Astrocyte of the hippocampus (primary cell): ENCODE results near the gene ABLIM3.

Experiments used
- DNase-seq: peaks from one replicate; pipeline ENCODE4 v3.0.0; 2011; ENCODE audit warnings: low read depth, low spot score

ABLIM3 gene

GRCh38 chr5:149141224-149141956 is at the start of gene ABLIM3:
Gene ABLIM3, plus strand, starts transcription at chr5:149141493. Its CDS starts 603 bp downstream, at chr5:149142096.
- DNase-seq: peak; percentile 84

DNA sequence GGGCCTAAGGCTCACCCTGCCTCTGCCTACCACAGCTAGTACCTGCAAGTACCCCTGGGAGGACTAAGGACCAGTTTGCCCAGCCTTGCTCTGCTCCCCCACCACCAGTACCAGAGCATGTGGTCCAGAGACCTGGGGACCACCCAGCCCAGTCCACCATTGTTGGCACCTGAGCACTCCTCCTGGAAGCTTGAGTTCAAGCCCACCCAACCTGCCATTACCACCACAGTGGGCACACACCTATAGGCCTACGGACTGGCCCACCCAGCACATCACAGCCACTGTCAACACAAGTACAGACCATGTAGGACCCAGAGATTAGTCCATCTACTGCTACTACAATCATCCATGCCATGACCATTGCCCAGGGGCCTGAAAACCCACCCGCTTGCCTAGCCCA is 47.7 kb upstream of the ABLIM3 start:
- DNase-seq: no peak

DNA sequence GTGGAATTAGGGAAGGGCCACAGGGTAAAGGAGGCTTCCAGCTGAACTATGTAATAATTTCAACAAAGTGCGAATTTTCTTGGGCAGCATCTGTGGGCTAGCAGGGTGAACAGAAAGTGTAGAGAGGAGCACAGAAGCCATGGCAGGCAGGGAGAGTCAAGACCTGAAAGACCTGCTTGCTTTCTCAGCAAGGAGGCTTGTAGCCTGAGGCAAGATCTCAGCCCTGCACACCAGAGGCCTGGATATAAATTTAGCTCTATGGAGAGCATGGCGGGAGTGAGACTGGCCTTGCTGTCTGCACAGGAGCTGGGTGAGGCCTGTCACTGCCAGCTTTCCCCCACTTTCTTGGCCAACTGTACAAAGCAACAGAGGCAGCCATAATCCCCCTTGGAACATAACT is 46.3 kb upstream of the ABLIM3 start:
- DNase-seq: no peak

- DNase-seq: no peak
Measured at GRCh38 chr5:149099920-149100319, 41.4 kb upstream of the ABLIM3 start.

- DNase-seq: no peak
Measured at GRCh38 chr5:149100331-149100730, 41.0 kb upstream of the ABLIM3 start.

DNA sequence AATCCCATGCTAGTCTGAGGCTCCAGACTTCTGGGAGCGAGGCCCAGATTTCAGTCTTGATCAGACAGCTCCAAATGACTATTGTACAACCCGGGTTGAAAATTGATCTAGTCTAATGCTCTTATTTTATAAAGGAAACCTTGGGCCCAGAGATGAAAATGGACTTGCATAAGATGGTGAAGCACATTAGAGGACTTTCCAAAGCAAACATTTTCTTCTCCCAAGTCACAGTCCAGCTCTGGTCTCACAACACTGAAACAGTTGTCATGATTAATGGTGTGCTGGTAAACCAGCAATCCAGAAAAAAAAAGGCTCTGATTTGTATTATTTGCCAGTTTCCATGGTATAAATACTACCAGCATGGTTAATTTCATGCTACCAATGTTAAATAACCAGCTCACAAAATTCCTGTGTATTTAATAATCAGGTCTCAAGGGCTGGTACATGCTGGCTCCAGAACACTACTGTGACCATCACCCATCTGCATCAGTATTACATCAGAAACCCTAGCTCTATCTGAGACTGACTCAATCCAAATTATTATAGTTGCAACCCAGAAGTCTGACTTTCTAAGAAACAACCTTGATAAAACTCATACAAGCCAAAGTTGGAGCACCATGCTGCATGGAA is 32.5 kb upstream of the ABLIM3 start:
- DNase-seq: no peak

GRCh38 chr5:149110406-149110805 is 30.9 kb upstream of the ABLIM3 start:
- DNase-seq: no peak

GRCh38 chr5:149113669-149114068 is 27.6 kb upstream of the ABLIM3 start:
- peak; percentile 46 for DNase-seq

DNA sequence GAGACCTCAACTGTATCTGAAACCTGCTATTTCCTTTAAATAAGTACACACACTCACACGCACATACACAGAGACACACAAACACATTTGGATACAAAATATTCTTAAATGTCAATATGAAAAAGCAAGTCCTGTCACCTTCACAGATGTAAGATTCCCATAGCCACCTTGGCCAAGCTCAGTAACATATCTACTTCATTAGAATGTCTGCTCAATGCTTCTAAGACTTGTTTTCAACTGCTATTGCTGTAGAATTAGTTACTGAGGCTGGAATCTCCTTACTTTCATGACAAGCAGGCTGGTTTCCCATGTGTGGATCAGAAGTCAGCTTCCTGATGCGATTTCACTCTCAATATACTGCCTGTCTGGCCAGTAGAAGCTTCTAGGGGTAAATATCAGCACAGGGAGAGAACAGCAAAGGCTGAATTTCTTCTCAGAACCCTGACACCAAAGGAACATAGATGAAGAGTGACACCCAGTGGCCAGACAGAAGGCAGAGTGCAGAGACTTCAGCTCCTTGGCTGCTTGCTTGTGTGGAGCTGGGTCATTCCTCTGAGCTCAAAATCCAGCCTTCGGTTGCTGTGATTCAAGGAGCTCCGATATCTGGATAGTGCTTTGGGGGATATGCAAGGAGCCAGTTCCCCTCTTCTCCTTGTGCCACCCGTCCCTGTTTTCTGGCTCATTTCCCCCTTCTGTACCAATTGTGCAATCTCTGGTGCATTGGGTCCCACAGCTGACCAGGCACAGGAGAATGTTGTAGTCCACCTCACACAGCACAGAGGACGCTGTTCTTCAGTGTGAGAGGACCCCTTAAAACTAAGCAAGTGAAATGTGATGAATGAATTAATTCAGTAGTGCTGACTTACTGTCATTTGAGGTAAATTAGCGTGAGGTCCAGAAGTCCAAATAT is 26.6 kb upstream of the ABLIM3 start:
- peak; percentile 89 for DNase-seq

DNA sequence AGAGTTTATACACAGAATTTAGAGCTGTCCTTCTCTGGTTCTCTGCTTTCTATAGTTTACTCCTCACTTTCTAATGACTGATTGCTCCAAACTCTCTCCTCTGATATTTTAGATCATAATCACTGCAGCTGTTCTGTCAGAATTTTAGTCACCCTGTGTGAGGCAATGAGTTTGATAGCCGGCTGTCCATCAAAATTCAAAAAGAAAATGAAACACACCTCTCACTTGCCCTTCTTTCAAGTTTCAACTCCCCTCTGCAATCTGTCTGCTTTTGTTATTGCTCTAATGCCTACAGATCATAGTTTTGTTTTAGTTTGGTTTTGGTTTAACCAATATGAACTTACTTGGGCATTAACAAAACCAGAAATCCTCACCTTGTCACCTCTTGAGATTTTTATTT is 23.3 kb upstream of the ABLIM3 start:
- DNase-seq: no peak

DNA sequence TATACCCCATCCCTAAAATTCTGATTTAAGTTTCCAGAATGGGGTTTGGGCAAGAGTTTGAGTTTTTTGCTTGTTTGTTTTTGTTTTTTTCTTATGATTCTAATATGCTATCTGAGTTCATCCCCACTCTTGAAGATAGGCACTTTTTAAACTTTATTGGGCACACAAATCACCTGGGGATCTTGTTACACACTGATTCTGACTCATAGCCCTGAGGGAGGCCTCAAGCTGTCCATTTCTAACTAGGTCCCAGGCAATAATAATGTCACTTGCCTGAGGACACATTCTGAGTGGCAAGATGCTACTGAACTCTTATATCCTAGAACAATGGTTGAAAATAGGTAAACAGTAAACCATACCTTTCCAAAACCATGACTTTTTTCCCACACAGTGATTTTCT is 22.8 kb upstream of the ABLIM3 start:
- DNase-seq: no peak

DNA sequence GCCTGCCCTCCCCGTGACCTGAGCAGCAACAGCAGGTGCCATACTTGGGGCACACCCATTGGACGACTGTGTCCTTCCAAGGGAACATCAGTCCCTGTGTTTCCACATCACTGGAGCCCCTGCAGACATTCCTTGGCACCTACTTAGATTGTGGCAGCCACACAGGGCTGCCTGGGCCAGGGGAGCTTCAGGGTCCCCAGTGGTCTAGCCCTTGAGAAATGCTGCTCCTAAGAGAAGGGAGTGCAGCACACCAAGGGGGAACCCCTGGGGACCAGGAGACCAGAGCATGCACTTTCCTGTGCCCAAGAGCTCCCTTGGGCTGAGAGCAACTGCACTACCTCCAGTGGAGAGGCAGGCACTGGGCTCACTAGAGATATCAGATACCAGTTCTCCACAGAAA is 20.1 kb upstream of the ABLIM3 start:
- DNase-seq: no peak

DNA sequence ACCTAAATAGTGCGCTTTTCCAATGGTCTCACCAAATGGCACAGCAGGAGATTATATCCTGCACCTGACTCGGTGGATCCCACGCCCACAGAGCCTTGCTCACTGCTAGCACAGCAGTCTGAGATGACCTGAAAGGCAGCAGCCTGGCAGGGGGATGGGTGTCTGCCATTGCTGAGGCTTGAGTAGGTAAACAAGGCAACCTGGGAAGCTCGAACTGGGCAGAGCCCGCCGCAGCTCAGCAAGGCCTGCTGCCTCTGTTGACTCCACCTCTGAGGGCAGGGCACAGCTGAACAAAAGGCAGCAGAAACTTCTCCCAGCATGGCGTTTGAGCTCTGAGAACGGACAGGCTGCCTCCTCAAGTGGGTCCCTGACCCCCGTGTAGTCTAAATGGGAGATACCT is 18.1 kb upstream of the ABLIM3 start:
- DNase-seq: no peak

- peak; percentile 32 for DNase-seq
Measured at GRCh38 chr5:149125386-149125891, 15.9 kb upstream of the ABLIM3 start.

DNA sequence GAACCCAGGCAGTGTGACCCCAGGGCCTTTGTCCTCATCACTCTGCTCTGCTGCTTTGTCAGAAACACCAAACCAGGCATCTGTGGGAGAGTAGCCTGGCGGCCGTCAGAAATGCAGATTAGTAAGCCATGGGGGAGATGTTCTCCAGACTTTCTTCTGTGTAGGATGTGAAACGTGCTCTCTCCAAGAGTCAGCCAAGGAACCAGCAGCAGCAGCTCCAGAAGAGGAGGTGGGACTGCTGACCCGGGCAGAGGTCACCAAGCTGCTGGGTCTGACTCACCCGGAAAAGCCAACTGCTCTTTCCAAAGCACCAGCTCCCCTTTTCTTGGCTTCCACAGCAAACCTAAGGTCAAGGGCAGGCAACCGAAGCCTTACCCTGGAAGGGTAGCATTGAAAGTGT is 14.4 kb upstream of the ABLIM3 start:
- no peak for DNase-seq

- DNase-seq: no peak
Measured at GRCh38 chr5:149127394-149127955, 13.8 kb upstream of the ABLIM3 start.

GRCh38 chr5:149128023-149128875 is 13.0 kb upstream of the ABLIM3 start:
- peak; percentile 56 for DNase-seq

DNA sequence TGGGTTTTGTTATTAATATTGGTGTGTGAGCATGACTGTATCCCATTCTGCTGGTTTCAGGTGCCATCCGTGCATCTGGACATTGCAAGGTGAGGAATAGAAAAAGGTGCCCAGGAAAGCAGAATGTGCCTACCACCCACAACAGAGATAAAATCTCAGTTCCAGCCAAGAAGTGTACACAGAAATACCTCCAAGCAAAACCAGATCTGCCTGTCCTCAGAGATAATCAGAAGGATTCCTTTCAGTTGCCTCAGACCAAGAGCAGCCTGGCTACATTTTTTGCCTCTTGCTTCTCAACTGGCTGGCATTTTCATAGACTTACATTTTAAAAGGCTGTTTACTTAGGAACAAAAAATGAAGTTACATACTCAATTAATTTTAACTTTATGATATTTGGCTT is 12.1 kb upstream of the ABLIM3 start:
- no peak for DNase-seq

DNA sequence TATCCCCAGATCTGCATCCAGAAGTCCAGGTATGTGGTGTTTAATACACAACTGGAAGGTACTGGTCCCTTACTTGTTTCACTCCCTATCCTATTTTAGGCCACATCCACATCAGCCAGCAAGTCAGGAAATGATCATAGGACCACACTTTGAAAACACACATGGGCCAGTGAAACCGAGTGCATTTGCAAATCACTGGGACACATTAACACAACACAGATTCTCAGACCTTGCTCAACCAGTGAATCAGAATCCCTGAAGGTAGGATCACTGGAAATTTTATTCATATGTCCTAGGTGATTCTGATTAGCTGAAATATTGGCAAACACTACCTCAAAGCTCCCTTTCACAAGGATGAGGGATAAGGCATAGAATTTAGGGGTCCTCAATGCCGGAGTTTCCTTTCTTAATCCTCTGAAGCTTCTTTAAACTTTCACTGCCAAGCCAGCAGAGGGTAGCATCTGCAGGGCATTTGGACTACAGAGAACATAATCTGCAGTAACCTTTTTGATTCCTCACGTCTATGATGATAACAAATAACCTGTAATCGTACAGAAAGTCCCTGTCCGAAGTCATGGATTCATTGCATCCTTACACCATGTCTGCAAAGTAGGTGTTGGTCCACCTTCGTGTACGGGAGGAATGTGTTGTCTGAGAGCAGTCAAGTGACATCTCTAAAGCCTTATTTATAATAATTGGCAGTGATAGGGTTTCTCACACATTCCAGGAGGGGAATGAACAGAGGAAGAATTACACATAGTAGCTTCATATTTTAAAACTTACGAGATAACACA is 11.0 kb upstream of the ABLIM3 start:
- no peak for DNase-seq

DNA sequence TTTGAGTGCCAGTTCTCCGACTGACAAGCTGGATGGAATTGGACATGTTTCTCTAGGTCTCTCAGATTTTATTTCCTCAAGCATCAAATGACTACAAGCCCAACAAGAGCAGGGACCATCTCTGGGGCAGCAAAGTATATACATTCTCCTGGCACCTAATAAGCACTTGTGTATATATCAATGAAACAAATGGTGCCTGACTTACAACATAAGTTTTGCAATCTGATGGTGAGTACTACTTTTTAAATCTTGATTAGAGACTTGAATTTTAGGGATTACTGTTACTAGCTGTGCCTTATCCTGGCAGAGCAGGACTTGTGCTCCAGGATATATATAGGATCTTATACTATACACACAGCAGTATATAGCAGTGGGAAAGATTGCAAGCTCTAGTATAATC is 8.8 kb upstream of the ABLIM3 start:
- no peak for DNase-seq
